OCI-LY1 (cell line): ENCODE data around the gene DNAH9.

ENCODE experiments used
- EZH2 ChIP-seq: fragments of 200-600 bp; sonication (generic), shearing (Covaris generic); IDR thresholded peaks from 2 replicates; pipeline ENCODE4 v1.8.0; 2017; ENCODE audit warnings: borderline replicate concordance, mixed run types, mild to moderate bottlenecking, antibody characterized with exemption, low read length, moderate library complexity, mixed read lengths
- TF ChIP-seq, protein P1 (sequence below): fragments of 200-600 bp; sonication (generic), shearing (Covaris generic); IDR thresholded peaks from 2 replicates; pipeline ENCODE4 v1.5.1; 2017; ENCODE audit warnings: mild to moderate bottlenecking, antibody characterized with exemption, low read length, moderate library complexity, mixed read lengths

GRCh38 chr17:11712456-11712855 is 114.2 kb downstream of the DNAH9 start:
- TF ChIP-seq, protein P1, sequence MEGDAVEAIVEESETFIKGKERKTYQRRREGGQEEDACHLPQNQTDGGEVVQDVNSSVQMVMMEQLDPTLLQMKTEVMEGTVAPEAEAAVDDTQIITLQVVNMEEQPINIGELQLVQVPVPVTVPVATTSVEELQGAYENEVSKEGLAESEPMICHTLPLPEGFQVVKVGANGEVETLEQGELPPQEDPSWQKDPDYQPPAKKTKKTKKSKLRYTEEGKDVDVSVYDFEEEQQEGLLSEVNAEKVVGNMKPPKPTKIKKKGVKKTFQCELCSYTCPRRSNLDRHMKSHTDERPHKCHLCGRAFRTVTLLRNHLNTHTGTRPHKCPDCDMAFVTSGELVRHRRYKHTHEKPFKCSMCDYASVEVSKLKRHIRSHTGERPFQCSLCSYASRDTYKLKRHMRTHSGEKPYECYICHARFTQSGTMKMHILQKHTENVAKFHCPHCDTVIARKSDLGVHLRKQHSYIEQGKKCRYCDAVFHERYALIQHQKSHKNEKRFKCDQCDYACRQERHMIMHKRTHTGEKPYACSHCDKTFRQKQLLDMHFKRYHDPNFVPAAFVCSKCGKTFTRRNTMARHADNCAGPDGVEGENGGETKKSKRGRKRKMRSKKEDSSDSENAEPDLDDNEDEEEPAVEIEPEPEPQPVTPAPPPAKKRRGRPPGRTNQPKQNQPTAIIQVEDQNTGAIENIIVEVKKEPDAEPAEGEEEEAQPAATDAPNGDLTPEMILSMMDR: no peak
- TF ChIP-seq EZH2: no peak
